LHCN-M2 (cell line): ENCODE measurements around the gene PLCD3. TPM values are rescaled to one million over a fixed set of nuclear protein-coding genes. Genes with fewer than 3 reads are reported as not detected.

Experiments
- DNase-seq: peaks from one replicate; pipeline ENCODE4 v3.0.0-alpha.2; 2012; ENCODE audit warnings: low read depth
- total RNA-seq: library from RNA; depleted of rRNA; stranded (reverse); fragments of >200 nt; gene quantifications from 2 replicates; pipeline ENCODE4 v1.2.3, GENCODE V29; 2014

PLCD3 gene
- total RNA-seq, 1 experiment from 2014 or later = 146 TPM

DNA sequence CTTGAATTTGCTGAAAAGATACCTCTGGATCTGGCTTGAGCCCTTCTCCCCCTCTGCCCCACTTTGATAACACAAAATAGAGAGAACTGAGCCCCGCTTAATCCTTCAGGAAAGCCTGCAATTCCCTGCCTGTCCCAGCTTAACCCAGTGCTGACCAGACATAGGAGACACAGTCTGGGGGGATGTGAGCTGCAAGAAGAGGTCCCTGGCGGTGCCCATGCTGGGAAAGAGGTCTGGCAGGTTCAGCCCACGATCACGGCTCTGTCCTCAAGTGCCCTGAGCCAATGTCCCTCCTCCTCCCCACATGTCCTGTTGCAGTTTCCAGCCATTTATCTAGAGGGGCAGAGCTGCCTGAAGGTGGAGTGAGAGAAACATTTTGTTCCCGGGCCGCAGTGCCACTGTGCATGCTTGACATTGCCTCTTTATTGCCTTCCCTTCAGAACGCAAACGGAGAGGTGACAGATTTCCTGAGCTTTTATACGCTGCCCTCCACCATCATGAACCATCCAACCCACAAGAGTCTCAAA lies 29.0 kb downstream of the PLCD3 start:
- DNase-seq = no peak

DNA sequence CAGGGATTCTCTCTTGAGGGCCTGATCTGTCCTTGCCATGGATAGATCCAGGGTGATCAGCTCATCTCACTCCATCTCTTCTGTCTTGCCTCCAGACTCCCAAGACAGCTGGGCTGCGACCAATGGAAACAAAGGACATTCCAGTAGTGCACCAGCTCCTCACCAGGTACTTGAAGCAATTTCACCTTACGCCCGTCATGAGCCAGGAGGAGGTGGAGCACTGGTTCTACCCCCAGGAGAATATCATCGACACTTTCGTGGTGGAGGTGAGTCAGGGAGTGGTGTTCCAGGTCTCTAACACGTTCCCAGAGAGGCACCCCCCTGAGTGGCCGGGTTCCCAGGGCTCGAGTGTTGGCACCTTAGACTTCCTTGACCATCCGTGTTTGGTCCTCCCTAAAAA lies 29.5 kb downstream of the PLCD3 start:
- no peak for DNase-seq

DNA sequence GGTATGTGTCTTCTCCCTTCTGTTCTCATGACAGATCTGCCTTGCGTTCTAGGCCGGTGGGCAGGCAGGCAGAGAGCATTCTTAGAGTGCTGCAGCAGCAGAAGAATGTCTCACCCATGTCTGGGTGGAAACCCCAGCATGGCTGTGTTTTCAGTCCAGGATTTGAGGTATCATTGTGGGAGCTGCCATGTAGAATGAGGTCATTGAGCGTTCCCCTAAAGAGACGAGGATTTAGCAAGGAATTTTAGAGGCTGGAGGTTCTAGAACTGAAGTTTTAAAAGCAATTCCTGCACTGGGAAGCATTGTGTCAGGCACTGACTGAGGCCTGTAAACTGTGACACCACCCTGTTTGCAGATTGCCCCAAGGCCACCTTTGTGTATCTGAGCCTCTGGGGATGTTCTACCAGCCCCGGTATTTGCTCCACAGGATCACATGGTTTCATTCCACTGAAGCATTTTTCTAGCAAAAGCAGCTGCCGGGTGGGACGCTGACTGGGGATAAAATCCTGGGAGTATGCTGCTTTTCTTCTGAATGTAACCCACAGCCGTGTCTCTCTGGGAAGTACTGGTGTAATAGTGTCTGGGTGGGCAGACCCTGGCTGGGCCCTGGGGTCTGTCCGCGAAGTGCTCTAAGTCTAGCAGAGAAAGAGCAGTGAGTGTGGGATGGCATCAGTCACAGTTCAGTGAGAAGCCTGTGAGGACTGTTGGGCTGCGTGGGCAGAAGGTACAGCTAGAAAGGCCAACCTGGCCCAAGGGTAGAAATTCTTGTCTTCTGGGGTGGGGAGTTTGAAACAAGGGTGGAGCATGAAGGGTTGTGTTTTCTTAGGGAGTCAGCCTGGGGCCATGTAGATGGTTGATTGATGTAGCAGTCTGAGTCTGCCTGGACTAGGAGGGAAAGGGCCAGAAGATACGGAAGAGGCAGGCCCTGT lies 30.2 kb downstream of the PLCD3 start:
- DNase-seq = peak; percentile 31

DNA sequence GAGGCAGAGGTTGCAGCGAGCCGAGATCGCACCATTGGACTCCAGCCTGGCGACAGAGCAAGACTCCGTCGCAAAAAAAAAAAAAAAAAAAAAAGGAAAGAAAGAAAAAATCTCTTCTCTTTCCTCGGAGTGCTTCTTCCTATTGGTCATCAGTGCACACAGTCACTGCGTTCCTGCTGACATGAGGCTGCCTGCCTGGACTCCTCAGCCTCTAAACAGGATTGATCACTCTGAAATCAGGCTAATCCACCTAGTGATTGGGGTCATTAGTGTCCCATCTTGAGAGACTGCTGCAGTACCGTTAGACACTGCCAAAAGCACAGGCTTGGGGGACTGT lies 30.8 kb downstream of the PLCD3 start:
- no peak for DNase-seq

DNA sequence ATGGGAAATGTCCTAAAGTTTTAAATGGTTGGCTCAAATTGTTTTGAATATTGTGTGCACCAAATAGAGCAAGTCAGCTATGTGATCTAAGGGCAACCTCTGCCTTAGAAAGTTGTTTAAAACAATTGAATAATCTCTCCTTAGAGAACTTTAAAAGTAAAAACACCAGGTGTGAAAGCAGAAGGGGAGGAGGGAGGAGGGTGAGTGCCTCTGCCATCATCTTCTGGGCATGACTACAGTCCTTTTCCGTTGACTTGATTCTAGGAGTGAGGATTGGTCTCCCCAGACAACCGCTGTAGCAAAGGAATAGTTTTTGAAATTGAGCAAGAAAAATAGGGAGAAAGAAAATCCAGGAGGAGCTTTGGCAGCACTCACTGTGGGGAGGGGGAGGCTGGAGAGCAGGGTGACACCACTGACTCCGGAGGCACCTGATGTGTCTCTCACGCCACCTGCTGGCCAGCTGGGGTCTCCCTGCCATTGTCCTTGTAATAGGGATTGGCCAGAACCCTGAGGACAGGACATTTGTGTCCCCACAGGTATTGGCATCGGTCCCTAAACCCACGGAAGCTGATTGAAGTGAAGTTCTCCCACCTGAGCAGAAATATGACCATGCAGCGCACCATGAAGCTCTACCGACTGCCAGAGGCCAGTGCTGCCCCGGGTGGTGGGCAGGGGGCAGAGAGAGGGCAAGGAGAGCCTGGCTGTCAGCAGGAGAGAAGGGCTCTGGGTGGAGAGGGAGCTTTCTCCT lies 33.3 kb downstream of the PLCD3 start:
- DNase-seq = peak; percentile 62

DNA sequence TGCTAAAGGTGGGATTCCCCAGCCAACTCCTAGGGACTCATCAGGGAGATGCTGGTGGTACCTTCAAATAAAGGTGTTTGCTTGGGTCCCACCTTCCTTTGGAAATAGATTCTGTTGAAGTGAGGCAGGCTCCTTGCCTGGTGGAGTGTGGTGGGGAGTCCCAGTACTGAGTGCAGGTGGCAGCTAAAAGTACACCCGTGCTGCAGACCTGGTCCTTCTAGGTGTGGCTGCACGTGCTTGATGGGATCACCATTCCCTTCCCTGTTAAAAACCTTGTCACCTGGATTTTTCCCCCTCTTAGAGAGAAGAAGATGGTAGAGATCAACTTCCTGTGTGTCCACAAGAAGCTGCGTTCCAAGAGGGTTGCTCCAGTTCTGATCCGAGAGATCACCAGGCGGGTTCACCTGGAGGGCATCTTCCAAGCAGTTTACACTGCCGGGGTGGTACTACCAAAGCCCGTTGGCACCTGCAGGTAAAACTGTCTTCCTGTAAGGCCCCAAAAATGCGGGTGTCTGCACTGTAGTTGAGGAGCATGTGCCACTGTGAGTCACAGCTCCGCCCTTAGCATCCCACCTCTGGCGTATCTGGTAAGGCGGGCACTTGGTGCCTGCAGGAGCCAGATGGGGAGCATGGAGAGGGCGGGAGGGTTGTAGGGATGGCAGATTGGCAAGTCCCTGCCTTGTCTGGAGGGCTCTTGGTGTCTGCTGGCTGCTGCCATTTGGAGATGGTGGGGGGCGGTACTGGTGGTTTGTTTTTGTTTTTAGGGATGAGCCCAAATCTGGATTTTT lies 34.0 kb downstream of the PLCD3 start:
- no peak for DNase-seq

DNA sequence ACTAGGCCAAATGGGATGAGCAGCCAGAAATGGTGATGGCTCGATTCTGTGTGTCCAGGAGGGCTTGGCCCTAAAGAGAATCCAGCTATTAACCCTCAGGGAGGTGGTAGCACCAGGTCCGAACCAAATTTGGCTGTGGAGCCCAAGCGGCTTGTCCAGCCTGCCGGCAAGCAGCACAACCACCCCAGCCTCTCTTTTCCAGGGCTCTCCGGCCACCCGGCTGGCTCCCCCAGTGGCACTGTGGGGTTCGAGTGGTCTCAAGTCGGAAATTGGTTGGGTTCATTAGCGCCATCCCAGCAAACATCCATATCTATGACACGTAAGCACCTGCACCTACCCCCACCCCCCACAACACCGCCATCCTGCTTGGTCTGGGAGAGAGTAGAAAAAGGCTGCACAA lies 35.4 kb downstream of the PLCD3 start:
- DNase-seq = no peak

DNA sequence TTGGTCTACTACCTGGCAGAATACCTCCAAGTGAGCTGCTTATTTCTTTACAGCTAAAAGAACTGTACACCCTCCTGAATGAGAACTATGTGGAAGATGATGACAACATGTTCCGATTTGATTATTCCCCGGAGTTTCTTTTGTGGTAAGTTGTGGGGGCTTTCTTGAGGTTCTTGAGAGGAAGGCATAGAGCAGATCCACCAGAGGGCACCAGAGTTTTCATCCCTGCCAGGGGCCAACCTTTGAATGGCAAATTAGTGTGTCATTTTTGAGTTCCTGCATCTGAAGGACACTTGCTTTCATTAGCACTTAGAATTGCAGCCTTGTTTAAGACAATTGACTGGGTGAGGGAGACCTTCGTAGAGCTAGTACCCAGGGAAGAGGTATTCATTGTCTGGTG lies 36.2 kb downstream of the PLCD3 start:
- DNase-seq = peak; percentile 52

DNA sequence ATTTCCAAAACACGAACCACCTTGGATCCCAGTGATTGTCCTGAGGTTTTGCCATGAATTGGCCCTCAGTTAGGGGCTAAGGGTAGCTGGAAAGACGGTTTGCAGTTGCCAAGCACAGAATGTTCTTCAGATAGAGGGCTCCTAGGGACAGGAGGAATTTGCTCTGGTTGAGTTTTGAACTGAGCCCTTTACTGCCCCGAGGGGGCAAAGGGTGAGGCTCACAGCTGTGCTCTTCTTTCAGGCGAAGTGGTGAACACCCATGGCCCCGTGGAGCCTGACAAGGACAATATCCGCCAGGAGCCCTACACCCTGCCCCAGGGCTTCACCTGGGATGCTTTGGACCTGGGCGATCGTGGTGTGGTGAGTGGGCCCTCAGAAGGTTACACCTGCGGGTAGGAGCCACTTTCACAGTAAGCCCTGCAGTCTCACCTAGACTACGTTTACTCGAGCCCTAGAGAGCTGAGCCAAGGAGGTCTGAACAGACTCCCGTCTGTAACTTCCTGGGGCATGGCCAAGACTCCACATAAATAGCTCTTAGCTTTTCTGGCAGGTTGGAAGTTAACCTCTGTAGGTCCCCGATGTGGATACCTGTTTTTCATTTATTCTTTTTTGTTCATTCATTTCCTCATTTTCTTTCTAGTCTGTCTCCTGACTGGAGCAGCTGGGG lies 38.7 kb downstream of the PLCD3 start:
- peak; percentile 75 for DNase-seq

DNA sequence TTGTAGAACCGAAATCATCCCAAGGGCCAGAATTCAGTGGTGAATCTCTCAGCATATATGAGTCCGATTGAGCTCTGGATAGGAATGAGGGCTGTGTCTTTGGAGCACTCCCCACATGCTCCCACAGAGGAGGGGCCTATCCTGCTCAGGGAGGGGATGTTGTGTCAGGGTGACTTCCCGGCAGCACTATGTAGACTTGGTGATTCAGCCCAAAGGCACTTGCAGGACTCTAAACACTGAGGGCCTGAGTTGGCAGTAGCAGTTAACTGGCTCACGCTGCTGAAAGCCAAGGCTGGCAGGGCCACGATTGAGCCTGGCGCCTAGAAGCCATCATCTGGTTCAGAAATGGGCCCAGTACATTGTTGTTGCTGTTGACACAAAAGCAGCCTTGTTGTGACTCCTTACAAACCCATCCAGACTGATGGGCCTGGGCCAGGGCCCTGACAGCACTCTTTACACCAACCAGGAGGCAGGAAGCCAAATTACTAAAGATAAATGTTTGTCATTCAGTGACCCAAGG lies 39.3 kb downstream of the PLCD3 start:
- DNase-seq = peak; percentile 98

DNA sequence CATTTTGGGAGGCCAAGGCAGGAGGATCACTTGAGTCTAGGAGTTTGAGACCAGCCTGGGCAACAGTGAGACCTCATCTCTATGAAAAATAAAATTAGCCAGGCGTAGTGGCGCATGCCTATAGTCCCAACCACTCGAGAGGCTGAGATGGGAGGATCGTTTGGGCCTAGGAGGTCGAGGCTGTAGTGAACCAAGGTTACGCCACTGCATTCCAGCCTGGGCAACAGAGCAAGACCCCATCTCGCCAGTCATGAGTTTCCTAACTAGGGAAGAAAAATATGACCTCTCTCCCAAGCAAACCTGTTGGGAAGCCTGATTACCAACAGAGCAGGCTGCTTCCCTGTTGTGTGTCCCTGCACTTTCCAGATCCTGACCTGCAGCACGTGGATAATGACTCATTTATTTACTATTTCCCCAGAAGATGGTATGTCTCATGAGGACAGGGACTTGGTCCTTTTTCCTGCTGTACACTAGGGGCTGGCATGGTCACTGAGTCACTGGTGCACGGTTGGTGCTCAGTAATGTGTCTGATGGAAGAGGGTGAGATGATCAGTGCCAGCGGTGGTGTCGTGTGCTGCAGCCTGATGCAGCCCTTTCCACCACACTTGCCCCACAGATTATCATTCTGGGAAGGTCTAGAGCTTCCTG lies 40.4 kb downstream of the PLCD3 start:
- peak; percentile 44 for DNase-seq

DNA sequence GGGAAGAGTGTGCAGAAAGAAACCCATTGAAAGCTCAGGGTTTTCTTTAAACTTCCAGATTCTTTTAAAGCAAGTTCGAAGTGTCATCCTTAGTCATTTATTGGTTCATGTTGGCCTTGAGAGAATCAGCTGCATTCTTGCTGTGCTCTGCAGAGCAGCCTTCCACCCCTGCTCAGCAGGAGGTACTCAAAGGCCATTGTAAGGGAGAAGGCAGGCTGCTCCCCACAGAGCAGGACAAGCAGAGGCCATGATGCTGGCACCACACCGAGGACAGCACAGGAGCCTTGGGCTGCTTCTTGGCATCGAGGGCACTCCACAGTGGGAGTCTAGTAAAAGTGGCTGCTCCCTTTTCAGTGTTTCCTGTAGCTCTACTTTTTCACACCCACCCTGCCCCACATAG lies 41.6 kb downstream of the PLCD3 start:
- no peak for DNase-seq

DNA sequence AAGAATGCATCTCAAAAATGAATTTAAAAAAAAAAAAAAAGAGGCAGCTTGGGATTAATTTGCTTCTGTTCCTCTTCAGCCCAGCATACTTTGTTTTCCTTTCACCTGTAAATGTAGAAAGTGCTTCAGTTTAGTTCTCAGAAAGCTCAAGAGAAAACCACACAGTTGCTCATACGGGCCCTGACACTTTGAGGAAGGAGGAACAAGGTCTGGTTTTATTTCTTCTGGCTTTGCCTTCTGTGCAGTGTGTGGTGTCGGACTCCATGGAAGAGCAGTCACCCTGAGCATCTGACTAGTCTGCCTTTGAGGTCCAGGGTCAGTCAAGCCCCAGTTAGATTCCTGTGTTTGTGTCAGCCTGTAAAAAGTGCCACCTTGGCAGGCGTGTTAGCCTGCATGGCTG lies 43.6 kb downstream of the PLCD3 start:
- no peak for DNase-seq

DNA sequence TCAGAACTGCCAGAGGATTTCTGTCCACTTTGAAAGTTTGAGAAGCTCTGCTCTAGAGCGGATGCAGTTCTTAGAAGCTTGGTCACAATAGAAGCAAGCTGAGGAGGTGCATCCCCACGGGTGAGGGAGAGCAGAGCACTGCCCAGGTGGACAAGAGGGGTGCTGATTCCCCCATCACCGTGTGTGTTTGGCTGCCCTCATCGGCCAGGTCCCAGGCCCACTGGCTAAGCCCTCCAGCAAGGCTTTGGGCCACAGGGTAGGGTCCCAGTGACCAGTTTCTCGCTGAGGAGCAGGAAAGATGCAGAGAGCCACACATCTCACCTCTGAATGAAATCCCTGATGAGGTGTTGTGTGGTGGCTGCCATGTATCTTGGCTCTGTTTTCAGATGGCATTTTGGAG lies 44.3 kb downstream of the PLCD3 start:
- DNase-seq = no peak

DNA sequence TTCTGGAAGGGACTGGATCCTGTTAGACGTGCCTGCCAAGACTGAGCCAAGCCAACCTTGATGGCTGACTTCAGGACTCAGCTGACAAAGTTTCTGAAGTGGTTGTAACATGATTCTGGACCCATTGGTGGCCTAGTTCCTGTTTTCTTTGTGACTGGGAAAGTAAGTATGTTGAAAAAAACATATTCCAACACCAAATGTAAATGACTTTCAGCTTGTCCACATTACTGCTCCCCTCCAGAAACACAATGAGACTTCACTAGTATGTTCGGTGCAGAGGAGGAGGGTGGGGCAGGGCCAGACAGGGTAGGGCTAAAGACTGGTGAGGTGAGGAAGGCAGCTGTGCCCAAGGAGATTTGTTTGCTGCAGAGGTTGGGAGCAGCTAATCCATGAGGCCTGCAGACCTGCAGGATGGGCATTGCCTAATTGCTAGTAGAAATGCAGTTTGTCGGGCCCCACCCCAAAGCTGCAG lies 44.8 kb downstream of the PLCD3 start:
- DNase-seq = peak; percentile 56

DNA sequence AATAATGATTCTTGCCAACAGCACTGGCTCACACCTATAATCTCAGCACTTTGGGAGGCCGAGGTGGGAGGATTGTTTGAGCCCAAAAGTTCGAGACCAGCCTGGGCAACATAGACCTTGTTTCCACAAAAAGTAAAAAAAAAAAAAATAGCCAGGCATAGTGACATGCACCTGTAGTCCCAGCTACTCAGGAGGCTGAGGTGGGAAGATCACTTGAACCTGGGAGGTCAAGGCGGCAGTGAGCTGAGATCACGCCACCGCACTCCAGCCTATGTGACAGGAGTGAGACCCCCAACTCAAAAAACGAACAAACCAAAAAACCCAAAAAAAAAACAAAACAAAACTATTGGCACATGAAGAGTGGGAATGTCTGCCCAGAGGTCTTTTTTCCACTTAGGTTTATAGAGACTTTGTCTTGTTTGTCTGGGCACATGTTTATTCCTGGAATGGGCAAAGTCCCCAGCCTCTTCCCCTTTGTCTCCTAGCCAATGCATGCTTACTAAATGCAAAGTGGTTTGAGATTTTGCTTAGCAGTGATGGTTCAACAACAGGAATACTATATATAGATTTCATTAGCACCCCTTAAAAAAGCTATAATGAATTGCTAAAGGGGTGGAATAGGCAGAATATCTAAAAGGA lies 45.3 kb downstream of the PLCD3 start:
- DNase-seq = no peak

DNA sequence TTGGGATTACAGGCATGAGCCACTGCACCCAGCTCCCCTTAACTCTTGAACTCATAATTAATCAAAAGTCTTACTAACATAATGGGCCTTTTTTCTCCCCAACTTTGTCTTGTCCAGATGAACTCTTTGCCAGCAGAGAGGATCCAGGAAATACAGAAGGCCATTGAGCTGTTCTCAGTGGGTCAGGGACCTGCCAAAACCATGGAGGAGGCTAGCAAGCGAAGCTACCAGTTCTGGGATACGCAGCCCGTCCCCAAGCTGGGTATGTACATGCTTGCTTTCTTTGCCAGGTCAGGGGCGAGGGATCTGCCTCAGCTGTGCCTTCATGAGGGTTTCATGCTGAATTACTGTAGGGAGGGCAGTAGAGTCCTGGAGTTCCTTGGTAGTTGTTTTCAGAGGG lies 45.9 kb downstream of the PLCD3 start:
- no peak for DNase-seq

DNA sequence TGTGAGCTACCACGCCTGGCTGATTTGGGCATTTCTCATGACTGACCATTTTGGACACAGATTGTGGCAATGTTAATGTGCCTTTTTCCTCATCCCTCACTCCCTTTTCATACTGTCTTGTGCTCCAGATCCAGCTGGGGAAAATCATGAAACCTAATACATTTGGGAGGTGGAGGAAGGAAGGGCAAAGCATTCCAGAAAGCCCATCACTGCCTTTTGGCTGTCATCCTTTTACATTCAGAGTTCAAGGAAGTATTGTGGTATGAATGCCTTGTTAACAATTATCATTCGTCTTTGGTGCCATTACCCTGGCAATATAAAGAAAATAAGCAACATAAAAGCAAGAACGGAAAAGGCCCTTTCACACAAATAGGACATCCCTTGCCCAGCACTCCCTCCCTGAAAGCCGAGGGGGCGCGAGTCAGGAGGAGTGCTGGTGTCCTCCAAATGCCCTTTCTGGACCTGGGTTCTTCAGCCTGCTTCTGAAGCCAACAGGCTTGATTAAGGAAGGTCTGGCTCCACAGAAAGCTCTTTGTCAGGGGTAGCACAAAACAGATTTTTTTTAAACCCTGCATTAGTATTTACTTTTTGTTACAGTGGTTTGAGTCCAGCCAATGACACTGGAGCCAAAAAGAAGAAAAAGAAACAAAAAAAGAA lies 51.1 kb downstream of the PLCD3 start:
- DNase-seq = no peak

DNA sequence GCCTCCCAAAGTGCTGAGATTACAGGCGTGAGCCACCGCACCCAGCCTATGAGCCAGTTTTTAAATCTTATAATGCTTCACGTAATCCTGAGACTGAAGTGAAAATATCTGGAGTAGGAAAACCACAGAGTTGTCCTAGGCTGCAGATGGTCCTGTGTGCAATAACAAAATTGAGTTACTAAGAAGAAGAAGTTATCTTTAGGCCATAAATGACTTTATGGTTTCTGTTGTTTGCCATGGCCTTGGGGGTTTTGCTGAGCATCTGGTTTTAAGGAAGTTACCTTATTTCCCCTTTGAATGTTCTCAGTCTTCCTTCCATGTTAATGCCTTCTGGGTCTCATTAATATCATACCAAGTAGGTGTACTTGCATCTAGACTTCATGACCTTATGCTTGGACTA lies 54.7 kb downstream of the PLCD3 start:
- DNase-seq = no peak
